Hepatocyte (in vitro differentiated cells): ENCODE results near the gene CTNND2. TPM values are rescaled to one million over a fixed set of nuclear protein-coding genes. Genes with fewer than 3 reads are reported as not detected.

Experiments
- DNase-seq: peaks from one replicate; pipeline ENCODE4 v3.0.0-alpha.2; 2016; ENCODE audit warnings: low spot score
- H2AFZ ChIP-seq: fragments of 200-600 bp; sonication (generic); 2 replicates; pipeline ENCODE4 v1.6.0; 2016; ENCODE audit warnings: antibody characterized with exemption, mild to moderate bottlenecking
- H3K27ac ChIP-seq: fragments of 200-600 bp; sonication (generic); 2 replicates; pipeline ENCODE4 v1.5.1; 2016; ENCODE audit warnings: mild to moderate bottlenecking
- H3K27me3 ChIP-seq: fragments of 200-600 bp; sonication (generic); 2 replicates; pipeline ENCODE4 v1.6.1; 2016
- H3K36me3 ChIP-seq: fragments of 200-600 bp; sonication (generic); replicated peaks from 2 replicates; pipeline ENCODE4 v1.5.1; 2016; ENCODE audit warnings: low read depth; ENCODE audit not compliant: insufficient read depth
- H3K4me1 ChIP-seq: fragments of 200-600 bp; sonication (generic); 2 replicates; pipeline ENCODE4 v1.5.1; 2016; ENCODE audit warnings: mild to moderate bottlenecking, moderate library complexity; ENCODE audit not compliant: insufficient read depth
- H3K4me2 ChIP-seq: fragments of 200-600 bp; sonication (generic); 2 replicates; pipeline ENCODE4 v1.6.0; 2016
- H3K4me3 ChIP-seq: fragments of 200-600 bp; sonication (generic); 2 replicates; pipeline ENCODE4 v1.5.1; 2016; ENCODE audit warnings: mild to moderate bottlenecking
- H3K79me2 ChIP-seq: fragments of 200-600 bp; sonication (generic); 2 replicates; pipeline ENCODE4 v1.6.0; 2017; ENCODE audit warnings: mild to moderate bottlenecking
- H3K9me2 ChIP-seq: fragments of 200-600 bp; sonication (generic); replicated peaks from 2 replicates; pipeline ENCODE4 v1.6.0; 2017; ENCODE audit warnings: mild to moderate bottlenecking; ENCODE audit not compliant: insufficient read depth
- H3K9me3 ChIP-seq: fragments of 200-600 bp; sonication (generic); 2 replicates; pipeline ENCODE4 v1.5.1; 2016; ENCODE audit warnings: low read depth, mild to moderate bottlenecking
- H4K20me1 ChIP-seq: fragments of 200-600 bp; sonication (generic); 2 replicates; pipeline ENCODE4 v1.6.0; 2016; ENCODE audit warnings: mild to moderate bottlenecking; ENCODE audit not compliant: insufficient read depth, poor library complexity, severe bottlenecking
- CTCF ChIP-seq: fragments of 200-600 bp; sonication (generic); IDR thresholded peaks from 2 replicates; pipeline ENCODE4 v1.5.1; 2016; ENCODE audit warnings: antibody characterized with exemption, mild to moderate bottlenecking; ENCODE audit not compliant: poor library complexity
- EZH2 ChIP-seq: fragments of 200-600 bp; sonication (generic); IDR thresholded peaks from 2 replicates; pipeline ENCODE4 v1.6.1; 2016; ENCODE audit warnings: antibody characterized with exemption, mild to moderate bottlenecking, borderline replicate concordance
- EZH2phosphoT487 ChIP-seq: fragments of 200-600 bp; sonication (generic); IDR thresholded peaks from one replicate; pipeline ENCODE4 v1.6.1; 2018; ENCODE audit warnings: antibody characterized with exemption, mild to moderate bottlenecking, low read depth, moderate library complexity; ENCODE audit not compliant: unreplicated experiment, severe bottlenecking
- WGBS: methylation state at CpG from one replicate; pipeline ENCODE4 v1.1.6; 2016; ENCODE audit warnings: low lambda C conversion rate; ENCODE audit errors: missing lambda C conversion rate; 5-methylcytosine and 5-hydroxymethylcytosine counted together
- polyA plus RNA-seq: library from polyadenylated mRNA; unstranded; fragments of >200 nt; fragmentation: Nextera tagmentation; extraction: Ambion mirVana; gene quantifications from 2 replicates; pipeline ENCODE4 v1.2.1, GENCODE V29; 2016
- total RNA-seq: library from RNA; depleted of rRNA; stranded (reverse); fragments of >200 nt; gene quantifications from 2 replicates; pipeline ENCODE4 v1.2.3, GENCODE V29; 2014

The CTNND2 gene
- total and polyA plus RNA-seq, 2 experiments from 2014 or later: 27.5 to 30.3 TPM

DNA sequence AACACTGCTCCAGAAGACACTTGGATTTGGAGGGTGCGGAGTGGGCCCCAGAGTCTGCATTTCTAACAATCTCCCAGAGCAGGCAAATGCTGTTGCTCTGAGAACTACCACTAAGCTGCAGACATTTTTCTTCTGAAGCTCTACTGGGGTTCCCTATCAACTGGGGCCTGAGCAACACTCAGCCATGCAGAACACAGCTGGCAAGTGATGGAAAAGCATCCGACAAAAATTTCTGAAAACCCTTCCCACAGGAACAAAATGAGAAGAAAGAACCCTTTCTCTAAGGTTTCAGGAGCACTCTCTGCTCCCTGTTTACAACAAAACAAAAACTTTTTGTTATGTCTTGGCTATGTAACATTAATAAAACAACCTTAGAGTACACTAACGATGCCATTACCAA, 516.9 kb downstream of the CTNND2 start:
- no peak for DNase-seq
- H4K20me1 ChIP-seq: no peaks in the 10 kb centered on the region
- H3K4me1 ChIP-seq: no peaks in the 10 kb centered on the region
- 93% methylated on average over 3 of the region's 3 CpGs for WGBS
- no peak for TF ChIP-seq CTCF
- TF ChIP-seq EZH2phosphoT487: no peak
- no peak for TF ChIP-seq EZH2
- H3K9me2 ChIP-seq: no peaks in the 10 kb centered on the region
- peaks cover 12% of the 10 kb centered on the region for H3K27me3 ChIP-seq
- H3K9me3 ChIP-seq: no peaks in the 10 kb centered on the region
- H3K27ac ChIP-seq: no peak overlapping the region
- H3K4me3 ChIP-seq: no peak overlapping the region
- H3K36me3 ChIP-seq: no peaks in the 10 kb centered on the region
- peaks cover 13% of the 10 kb centered on the region for H3K79me2 ChIP-seq
- no peak overlapping the region for H2AFZ ChIP-seq
- no peak overlapping the region for H3K4me2 ChIP-seq

- H3K4me1 ChIP-seq: no peaks in the 10 kb centered on the region
- H3K4me3 ChIP-seq: no peak overlapping the region
- H4K20me1 ChIP-seq: no peaks in the 10 kb centered on the region
- peaks cover 21% of the 10 kb centered on the region for H3K79me2 ChIP-seq
- H3K36me3 ChIP-seq: no peaks in the 10 kb centered on the region
- H3K9me3 ChIP-seq: no peaks in the 10 kb centered on the region
- H2AFZ ChIP-seq: no peak overlapping the region
- H3K27me3 ChIP-seq: peaks cover 12% of the 10 kb centered on the region
- no peak for DNase-seq
- H3K4me2 ChIP-seq: peak overlapping the region; percentile 92
- WGBS: 59% methylated on average over 2 of the region's 2 CpGs
- no peak for TF ChIP-seq EZH2
- no peak for TF ChIP-seq EZH2phosphoT487
- TF ChIP-seq CTCF: no peak
- no peak overlapping the region for H3K27ac ChIP-seq
- H3K9me2 ChIP-seq: no peaks in the 10 kb centered on the region
These were observed 517.8 kb downstream of the CTNND2 start for GRCh38 chr5:11386398-11386797.

DNA sequence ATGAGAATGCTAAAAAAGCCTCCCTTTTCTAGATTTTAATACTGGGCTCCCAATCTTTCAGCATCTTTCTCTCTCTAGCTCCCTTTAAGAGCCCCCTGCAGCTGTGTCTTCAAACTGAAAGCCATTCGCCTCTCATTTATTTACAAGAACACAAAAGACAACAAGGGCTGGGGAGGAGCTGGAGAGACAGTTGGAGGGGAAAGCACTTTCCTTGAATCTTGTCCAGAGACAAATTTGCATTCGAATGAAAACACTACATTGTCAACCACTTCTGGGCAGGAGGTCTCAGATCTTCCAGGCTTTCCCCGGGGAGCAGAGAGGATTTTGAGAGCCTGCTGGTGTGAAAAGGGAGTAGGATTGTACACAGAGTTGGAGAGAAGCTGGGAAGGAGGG, 518.3 kb downstream of the CTNND2 start:
- peaks cover 12% of the 10 kb centered on the region for H3K27me3 ChIP-seq
- peaks cover 26% of the 10 kb centered on the region for H3K79me2 ChIP-seq
- peak overlapping the region; percentile 5 for H2AFZ ChIP-seq
- H4K20me1 ChIP-seq: no peaks in the 10 kb centered on the region
- H3K4me1 ChIP-seq: no peaks in the 10 kb centered on the region
- TF ChIP-seq EZH2 (no peak), CTCF (no peak), EZH2phosphoT487 (no peak)
- H3K27ac ChIP-seq: no peak overlapping the region
- WGBS: 17% methylated on average over 3 of the region's 3 CpGs
- H3K9me3 ChIP-seq: no peaks in the 10 kb centered on the region
- no peaks in the 10 kb centered on the region for H3K36me3 ChIP-seq
- peak overlapping the region; percentile 40 for H3K4me3 ChIP-seq
- peak overlapping the region; percentile 92 for H3K4me2 ChIP-seq
- no peak for DNase-seq
- H3K9me2 ChIP-seq: no peaks in the 10 kb centered on the region
